ENCODE results near the gene IQSEC1. TPM values are rescaled to one million over a fixed set of nuclear protein-coding genes. Genes with fewer than 3 reads are reported as not detected.

IQSEC1 gene
- total and polyA plus RNA-seq, 7 donors, result 2.5 to 39.1 (median 23.9) TPM

DNA sequence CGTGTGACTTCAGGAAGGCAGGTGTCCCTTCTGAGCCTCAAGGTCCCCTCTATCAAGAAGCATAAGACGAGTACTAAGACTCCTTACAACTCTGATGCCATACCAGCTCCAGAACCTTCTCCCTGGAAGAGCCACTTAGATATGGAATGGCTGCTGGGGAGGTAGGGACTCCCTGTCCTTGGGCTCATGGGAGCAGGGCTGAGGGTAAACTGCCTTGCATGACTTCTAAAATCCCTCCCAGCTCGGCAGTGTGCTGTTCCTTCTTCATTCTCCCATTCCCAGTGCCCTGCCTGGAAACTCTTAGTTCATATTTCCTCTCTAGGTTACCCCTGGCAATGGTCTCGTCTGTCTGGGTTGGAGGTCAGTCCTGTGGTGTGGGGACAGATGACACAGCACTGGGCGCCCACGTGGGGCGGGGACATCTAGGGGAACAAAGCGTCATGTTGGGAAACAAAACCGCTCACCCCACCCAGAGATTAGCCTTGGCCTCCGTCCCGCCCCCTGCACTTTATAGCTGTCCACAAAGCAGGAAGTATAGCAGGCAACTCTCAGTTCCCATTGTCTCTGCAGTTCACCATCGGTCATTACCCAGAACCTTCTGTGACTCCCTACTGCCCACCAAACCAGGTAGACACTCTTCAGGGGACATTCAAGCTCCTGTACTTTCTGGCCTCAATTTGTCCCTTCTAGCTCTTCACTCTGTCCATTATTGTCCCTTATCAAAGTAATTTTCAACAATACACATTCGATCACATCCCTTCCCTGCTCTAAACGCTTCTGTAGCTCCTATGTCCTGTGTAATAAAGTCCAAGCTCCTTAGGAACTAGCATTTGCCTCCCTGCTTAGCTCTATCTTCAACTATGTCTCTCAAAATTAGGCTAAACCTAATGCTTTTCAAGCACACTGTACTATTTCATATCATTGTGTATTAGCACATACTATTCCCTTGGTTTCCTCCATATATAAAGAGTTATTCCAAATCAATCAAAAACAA is 73.8 kb downstream of the IQSEC1 start:
- TF ChIP-seq EP300 (IDR thresholded peaks at IDR 0.05) (peak in 2 of 4 donors; percentile 41 to 55), POLR2AphosphoS5 (IDR thresholded peaks at IDR 0.05) (peak in 1 of 4 donors; percentile 59)
- TF ChIP-seq, protein P1, sequence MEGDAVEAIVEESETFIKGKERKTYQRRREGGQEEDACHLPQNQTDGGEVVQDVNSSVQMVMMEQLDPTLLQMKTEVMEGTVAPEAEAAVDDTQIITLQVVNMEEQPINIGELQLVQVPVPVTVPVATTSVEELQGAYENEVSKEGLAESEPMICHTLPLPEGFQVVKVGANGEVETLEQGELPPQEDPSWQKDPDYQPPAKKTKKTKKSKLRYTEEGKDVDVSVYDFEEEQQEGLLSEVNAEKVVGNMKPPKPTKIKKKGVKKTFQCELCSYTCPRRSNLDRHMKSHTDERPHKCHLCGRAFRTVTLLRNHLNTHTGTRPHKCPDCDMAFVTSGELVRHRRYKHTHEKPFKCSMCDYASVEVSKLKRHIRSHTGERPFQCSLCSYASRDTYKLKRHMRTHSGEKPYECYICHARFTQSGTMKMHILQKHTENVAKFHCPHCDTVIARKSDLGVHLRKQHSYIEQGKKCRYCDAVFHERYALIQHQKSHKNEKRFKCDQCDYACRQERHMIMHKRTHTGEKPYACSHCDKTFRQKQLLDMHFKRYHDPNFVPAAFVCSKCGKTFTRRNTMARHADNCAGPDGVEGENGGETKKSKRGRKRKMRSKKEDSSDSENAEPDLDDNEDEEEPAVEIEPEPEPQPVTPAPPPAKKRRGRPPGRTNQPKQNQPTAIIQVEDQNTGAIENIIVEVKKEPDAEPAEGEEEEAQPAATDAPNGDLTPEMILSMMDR (IDR thresholded peaks at IDR 0.05), result no peak
- H3K27ac ChIP-seq, result peak overlapping the region in 3 of 4 donors; percentile 51 to 52 (median 52)
- no peaks in the 10 kb centered on the region for H3K36me3 ChIP-seq
- WGBS, 2 donors, result 18 to 49% methylated on average over 14 of the region's 14 CpGs
- H3K4me1 ChIP-seq, result peaks cover 0 to 11% (median 7%) of the 10 kb centered on the region in 4 donors
- H3K27me3 ChIP-seq, result no peaks in the 10 kb centered on the region
- intact Hi-C loops (cut with DNase I), result loop anchor here (5.0 to 10.0 kb wide), 4 partner anchors 107 to 1128 kb away; partner anchors contain the start of genes RAF1 and TMEM43
- H3K4me3 ChIP-seq, result no peak overlapping the region
- DNase-seq, result peak; percentile 90
- H3K9me3 ChIP-seq, result no peaks in the 10 kb centered on the region

DNA sequence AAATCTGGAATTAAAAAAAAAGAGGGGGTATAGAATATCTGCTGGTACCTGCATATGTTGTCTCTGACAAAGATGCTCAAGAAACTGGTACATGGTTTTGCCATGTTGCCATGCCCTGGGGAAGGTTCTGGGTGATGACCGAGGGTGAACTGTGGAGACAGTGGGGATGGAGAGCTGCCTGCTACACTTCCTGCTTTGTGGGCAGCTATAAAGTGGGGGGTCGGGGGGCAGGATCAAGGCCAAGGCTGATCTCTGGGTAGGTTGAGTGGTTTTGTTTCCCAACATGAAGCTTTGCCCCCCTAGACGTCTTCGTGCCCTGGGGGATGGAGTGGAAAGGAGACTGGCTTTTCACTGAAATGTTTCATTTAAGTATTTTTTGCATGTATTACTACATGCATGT is 74.6 kb downstream of the IQSEC1 start:
- peak overlapping the region in 3 of 4 donors; percentile 15 to 52 (median 37) for H3K27ac ChIP-seq
- no peak overlapping the region for H3K4me3 ChIP-seq
- H3K36me3 ChIP-seq, result no peaks in the 10 kb centered on the region
- 78 to 80% methylated on average over 4 of the region's 4 CpGs for WGBS, 2 donors
- no peak for DNase-seq
- intact Hi-C loops (cut with DNase I), result loop anchor here (5.0 to 10.0 kb wide), 4 partner anchors 106 to 1129 kb away; partner anchors contain the start of genes RAF1 and TMEM43
- H3K27me3 ChIP-seq, result no peaks in the 10 kb centered on the region
- TF ChIP-seq, protein P1 (IDR thresholded peaks at IDR 0.05), result no peak
- TF ChIP-seq EP300 (IDR thresholded peaks at IDR 0.05) (no peak), POLR2AphosphoS5 (IDR thresholded peaks at IDR 0.05) (no peak), POLR2A (IDR thresholded peaks at IDR 0.05) (no peak)
- no peaks in the 10 kb centered on the region for H3K9me3 ChIP-seq
- H3K4me1 ChIP-seq, result peaks cover 0 to 14% (median 8%) of the 10 kb centered on the region in 4 donors

DNA sequence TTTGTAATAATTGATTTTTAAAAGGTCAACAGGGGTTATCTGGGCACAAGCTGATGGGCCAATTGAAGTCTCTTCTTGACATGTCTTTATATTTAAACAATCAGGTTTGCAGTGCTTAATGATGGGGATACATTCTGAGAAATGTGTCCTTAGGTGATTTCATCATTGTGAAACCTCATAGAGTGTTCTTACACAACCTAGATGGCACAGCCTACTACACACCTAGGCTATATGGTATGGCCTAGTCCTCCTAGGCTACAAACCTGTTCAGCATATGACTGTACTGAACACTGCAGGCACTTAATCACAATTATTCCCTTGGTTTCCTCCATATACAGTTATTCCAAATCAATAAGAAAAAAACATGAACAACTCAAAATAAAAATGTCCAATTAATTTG is 75.8 kb downstream of the IQSEC1 start:
- intact Hi-C loops (cut with DNase I), result loop anchor here (5.0 to 10.0 kb wide), 4 partner anchors 105 to 1130 kb away; partner anchors contain the start of genes RAF1 and TMEM43
- H3K4me3 ChIP-seq, result no peak overlapping the region
- no peak for DNase-seq

DNA sequence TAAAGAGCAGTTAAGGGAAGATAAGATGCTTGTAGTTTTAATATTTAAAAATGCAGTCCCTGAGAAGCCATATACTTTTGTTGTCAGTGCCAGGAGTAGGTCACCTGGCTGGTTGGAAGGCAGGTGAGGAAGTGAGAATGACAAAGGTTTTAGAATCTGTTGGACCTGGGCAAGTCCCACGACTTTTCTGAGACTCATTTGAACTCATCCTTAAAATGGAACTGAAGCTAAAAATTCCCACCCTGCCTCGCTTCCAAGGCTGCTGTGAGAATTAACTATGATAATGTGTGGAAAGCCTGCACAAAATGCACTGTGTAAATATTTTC is 77.1 kb downstream of the IQSEC1 start:
- no peak for DNase-seq
- Histone ChIP-seq H3K4me3 (no peak overlapping the region), H3K36me3 (no peaks in the 10 kb centered on the region), H3K27ac (peak overlapping the region in 3 of 4 donors; percentile 91 to 93 (median 92)), H3K27me3 (no peaks in the 10 kb centered on the region), H3K9me3 (no peaks in the 10 kb centered on the region), H3K4me1 (peaks cover 0 to 26% (median 15%) of the 10 kb centered on the region in 4 donors)
- intact Hi-C loops (cut with DNase I), result loop anchor here (5.0 to 10.0 kb wide), 4 partner anchors 104 to 1131 kb away; partner anchors contain the start of genes RAF1 and TMEM43
- WGBS, 2 donors, result 47 to 58% methylated on average over 2 of the region's 2 CpGs
- TF ChIP-seq POLR2AphosphoS5 (IDR thresholded peaks at IDR 0.05) (no peak), POLR2A (IDR thresholded peaks at IDR 0.05) (no peak), EP300 (IDR thresholded peaks at IDR 0.05) (no peak)
- TF ChIP-seq, protein P1 (IDR thresholded peaks at IDR 0.05), result no peak

More for the DNA sequence above, 75.8 kb downstream of the IQSEC1 start:
- TF ChIP-seq POLR2A (IDR thresholded peaks at IDR 0.05), result no peak
- TF ChIP-seq EP300 (IDR thresholded peaks at IDR 0.05), result no peak
- TF ChIP-seq, protein P1 (IDR thresholded peaks at IDR 0.05), result no peak
- no peak for TF ChIP-seq POLR2AphosphoS5 (IDR thresholded peaks at IDR 0.05)
- Histone ChIP-seq H3K36me3 (no peaks in the 10 kb centered on the region), H3K4me1 (peaks cover 0 to 26% (median 15%) of the 10 kb centered on the region in 4 donors), H3K9me3 (no peaks in the 10 kb centered on the region), H3K27ac (no peak overlapping the region), H3K27me3 (no peaks in the 10 kb centered on the region)

Measured in sigmoid colon (tissue), 7 donors.